GM12878 (cell line): Measurements from ENCODE around the gene CDH8. TPM values are rescaled to one million over a fixed set of nuclear protein-coding genes. Genes with fewer than 3 reads are reported as not detected.

Experiments used
- EGR1 ChIP-seq, 2 experiments: IDR thresholded peaks; 1 replicate in 1 of 2; 2 replicates in 1 of 2; pipeline ENCODE4 v1.6.1; 2011 to 2012; ENCODE audit warnings: low read depth in 2 of 2, low read length in 2 of 2, borderline replicate concordance in 1 of 2, mild to moderate bottlenecking in 1 of 2, moderate library complexity in 1 of 2
- RBBP5 ChIP-seq: fragments of 200-600 bp; sonication (generic); conservative IDR thresholded peaks from 2 replicates; pipeline ENCODE4 v1.6.1; 2016
- SUPT20H ChIP-seq: IDR thresholded peaks from 2 replicates; pipeline ENCODE4 v1.6.1; 2011; ENCODE audit warnings: low read depth, mild to moderate bottlenecking, low read length, moderate library complexity, borderline replicate concordance; ENCODE audit not compliant: control insufficient read depth
- ZNF592 ChIP-seq: fragments of 450-650 bp; IDR thresholded peaks from 2 replicates; pipeline ENCODE4 v1.6.1; 2017; ENCODE audit warnings: mild to moderate bottlenecking, moderate library complexity
- polyA plus RNA-seq, 11 experiments: library from polyadenylated mRNA; depleted of rRNA in 4 of 11; unstranded in 6 of 11; stranded (reverse) in 5 of 11; fragments of >200 nt; fragmentation: Nextera tagmentation in 4 of 11; fragmentation: Illumina TruSeq in 1 of 11; extraction: Ambion mirVana in 4 of 11; extraction: Trizol in 1 of 11; gene quantifications; 1 replicate in 1 of 11; 2 replicates in 10 of 11; pipeline versions ENCODE4 v1.2.1 to v1.2.3, GENCODE V29; 2011 to 2016; ENCODE audit warnings: inconsistent platforms in 2 of 11, missing spikeins in 2 of 11, low read depth in 1 of 11
- total RNA-seq, 4 experiments: library from RNA; depleted of rRNA in 3 of 4; stranded (reverse); fragments of >200 nt in 3 of 4; fragmentation: Illumina TruSeq in 1 of 4; extraction: Trizol in 1 of 4; gene quantifications; 2 replicates each; pipeline versions ENCODE4 v1.2.1 to v1.2.3, GENCODE V29; 2013 to 2021
- TF ChIP-seq, protein P1 (sequence below): IDR thresholded peaks from 2 replicates; pipeline ENCODE4 v1.6.1; 2011; ENCODE audit warnings: borderline replicate concordance, low read depth, mild to moderate bottlenecking, moderate library complexity, mixed read lengths, low read length; ENCODE audit not compliant: insufficient read depth; ENCODE audit errors: extremely low read length
- TF ChIP-seq, protein P2 (sequence below): fragments of 450-650 bp; IDR thresholded peaks from 2 replicates; pipeline ENCODE4 v1.6.1; 2017; ENCODE audit warnings: mild to moderate bottlenecking

CDH8 gene
- total and polyA plus RNA-seq, 10 of the 15 experiments (the other 5 are each of a cell fraction or from before 2014, with no cell fraction given): 0.13 to 0.68 (median 0.25) TPM; not detected in 3

- TF ChIP-seq EGR1 (IDR thresholded peaks at IDR 0.05; ENCODE audit: borderline replicate concordance in 1 of 2, low read depth in 2 of 2, low read length in 2 of 2): no peak
- TF ChIP-seq, protein P1, sequence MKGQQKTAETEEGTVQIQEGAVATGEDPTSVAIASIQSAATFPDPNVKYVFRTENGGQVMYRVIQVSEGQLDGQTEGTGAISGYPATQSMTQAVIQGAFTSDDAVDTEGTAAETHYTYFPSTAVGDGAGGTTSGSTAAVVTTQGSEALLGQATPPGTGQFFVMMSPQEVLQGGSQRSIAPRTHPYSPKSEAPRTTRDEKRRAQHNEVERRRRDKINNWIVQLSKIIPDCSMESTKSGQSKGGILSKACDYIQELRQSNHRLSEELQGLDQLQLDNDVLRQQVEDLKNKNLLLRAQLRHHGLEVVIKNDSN: no peak
- no peak for TF ChIP-seq RBBP5
- no peak for TF ChIP-seq SUPT20H
- no peak for TF ChIP-seq ZNF592
- TF ChIP-seq, protein P2, sequence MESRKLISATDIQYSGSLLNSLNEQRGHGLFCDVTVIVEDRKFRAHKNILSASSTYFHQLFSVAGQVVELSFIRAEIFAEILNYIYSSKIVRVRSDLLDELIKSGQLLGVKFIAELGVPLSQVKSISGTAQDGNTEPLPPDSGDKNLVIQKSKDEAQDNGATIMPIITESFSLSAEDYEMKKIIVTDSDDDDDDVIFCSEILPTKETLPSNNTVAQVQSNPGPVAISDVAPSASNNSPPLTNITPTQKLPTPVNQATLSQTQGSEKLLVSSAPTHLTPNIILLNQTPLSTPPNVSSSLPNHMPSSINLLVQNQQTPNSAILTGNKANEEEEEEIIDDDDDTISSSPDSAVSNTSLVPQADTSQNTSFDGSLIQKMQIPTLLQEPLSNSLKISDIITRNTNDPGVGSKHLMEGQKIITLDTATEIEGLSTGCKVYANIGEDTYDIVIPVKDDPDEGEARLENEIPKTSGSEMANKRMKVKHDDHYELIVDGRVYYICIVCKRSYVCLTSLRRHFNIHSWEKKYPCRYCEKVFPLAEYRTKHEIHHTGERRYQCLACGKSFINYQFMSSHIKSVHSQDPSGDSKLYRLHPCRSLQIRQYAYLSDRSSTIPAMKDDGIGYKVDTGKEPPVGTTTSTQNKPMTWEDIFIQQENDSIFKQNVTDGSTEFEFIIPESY: no peak
- TF ChIP-seq, all 136 proteins: peak for 0
These were observed 314.7 kb downstream of the CDH8 start (continued) for GRCh38 chr16:61721544-61721943.
